ENCODE results near the gene SCGB1D1.
"Not testable (repeated sequence)": the region's sequence is repeated elsewhere in the genome, so short reads cannot be mapped to it uniquely, and the experiment has no call there.

Gene SCGB1D1

GRCh38 chr11:62181097-62181496 lies 8.9 kb upstream of the SCGB1D1 start:
- no peak overlapping the region for H3K4me3 ChIP-seq (ENCODE audit: low read depth, low read length)
- TF ChIP-seq CTCF (IDR thresholded peaks at IDR 0.05; ENCODE audit: control insufficient read depth, extremely low read depth, insufficient read depth) = no peak
- no peak for DNase-seq (ENCODE audit: low read depth)

GRCh38 chr11:62182147-62182891 lies 7.7 kb upstream of the SCGB1D1 start:
- no peak for TF ChIP-seq CTCF (IDR thresholded peaks at IDR 0.05; ENCODE audit: control insufficient read depth, extremely low read depth, insufficient read depth)
- H3K4me3 ChIP-seq (ENCODE audit: low read depth, low read length) = no peak overlapping the region
- no peak for DNase-seq (ENCODE audit: low read depth)

DNA sequence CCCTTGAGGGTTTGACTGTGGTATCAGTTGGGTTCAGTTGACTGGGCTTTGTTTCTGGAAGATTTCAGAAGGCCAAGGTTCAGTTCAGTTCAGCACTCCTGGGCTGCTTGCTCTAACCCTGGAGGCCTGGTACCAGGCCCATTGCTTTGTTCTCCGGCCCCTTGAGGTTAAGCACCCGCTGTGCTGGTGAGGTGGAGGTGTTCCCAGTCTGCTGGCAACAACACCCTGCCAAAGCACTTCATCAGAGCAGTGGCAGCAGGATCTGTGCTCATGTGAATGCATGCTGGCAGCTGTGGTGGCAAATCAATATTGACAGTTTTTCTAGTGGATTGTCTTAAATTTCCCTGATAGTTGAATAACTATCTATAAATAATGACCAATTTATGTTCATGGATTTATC lies 3.8 kb upstream of the SCGB1D1 start:
- DNase-seq (ENCODE audit: low read depth) = no peak
- no peak overlapping the region for H3K4me3 ChIP-seq (ENCODE audit: low read depth, low read length)
- TF ChIP-seq CTCF (IDR thresholded peaks at IDR 0.05; ENCODE audit: control insufficient read depth, extremely low read depth, insufficient read depth) = no peak

DNA sequence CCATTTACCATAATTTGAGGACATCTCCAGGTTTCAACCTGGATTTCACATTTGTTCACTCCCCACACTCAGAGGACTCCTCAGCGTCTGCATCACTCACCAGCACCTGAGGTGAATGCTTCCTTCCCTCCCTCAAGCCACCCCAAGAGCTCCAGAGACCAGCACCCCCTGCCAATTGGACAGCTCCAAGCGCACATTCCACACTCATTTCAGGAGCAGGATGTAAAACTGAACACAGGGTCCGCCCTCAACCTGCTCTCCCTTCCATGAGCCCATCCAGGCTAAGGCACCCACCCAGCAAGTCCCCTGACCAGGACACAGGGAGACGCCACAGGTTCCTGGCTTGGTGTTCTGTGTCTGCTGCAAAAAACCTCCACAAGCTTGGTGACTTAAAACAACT lies 3.9 kb downstream of the SCGB1D1 start:
- H3K4me3 ChIP-seq (ENCODE audit: low read depth, low read length) = no peak overlapping the region
- TF ChIP-seq CTCF (IDR thresholded peaks at IDR 0.05; ENCODE audit: control insufficient read depth, extremely low read depth, insufficient read depth) = no peak
- DNase-seq (ENCODE audit: low read depth) = no peak

- not testable (repeated sequence) for H3K4me3 ChIP-seq (ENCODE audit: low read depth, low read length); DNase-seq (ENCODE audit: low read depth)
Measured at GRCh38 chr11:62195010-62195409, 5.0 kb downstream of the SCGB1D1 start.

GRCh38 chr11:62195945-62196344 lies 5.9 kb downstream of the SCGB1D1 start:
- no peak for DNase-seq (ENCODE audit: low read depth)
- no peak for TF ChIP-seq CTCF (IDR thresholded peaks at IDR 0.05; ENCODE audit: control insufficient read depth, extremely low read depth, insufficient read depth)

GRCh38 chr11:62197400-62197799 lies 7.4 kb downstream of the SCGB1D1 start:
- DNase-seq (ENCODE audit: low read depth); H3K4me3 ChIP-seq (ENCODE audit: low read depth, low read length): not testable (repeated sequence)

More at GRCh38 chr11:62195945-62196344, 5.9 kb downstream of the SCGB1D1 start:
- H3K4me3 ChIP-seq (ENCODE audit: low read depth, low read length) = no peak overlapping the region

- no peak for DNase-seq (ENCODE audit: low read depth)
- H3K4me3 ChIP-seq (ENCODE audit: low read depth, low read length) = no peak overlapping the region
- TF ChIP-seq CTCF (IDR thresholded peaks at IDR 0.05; ENCODE audit: control insufficient read depth, extremely low read depth, insufficient read depth) = no peak
Measured at GRCh38 chr11:62201376-62201775, 11.4 kb downstream of the SCGB1D1 start.

Measured in LNCaP clone FGC (cell line).